Subcutaneous adipose tissue (tissue), 4 donors: ENCODE results near the gene GATAD2A. TPM values are rescaled to one million over a fixed set of nuclear protein-coding genes. Genes with fewer than 3 reads are reported as not detected.

ENCODE experiments used
- CTCF ChIP-seq: fragments of 450-650 bp; IDR thresholded peaks from one replicate; pipeline ENCODE4 v1.5.1; 2016; ENCODE audit warnings: low read depth, mild to moderate bottlenecking, control low read depth, antibody characterized with exemption, moderate library complexity
- small RNA-seq: library from RNA; depleted of rRNA; stranded (forward); fragments of <200 nt; gene quantifications from one replicate; pipeline ENCODE3, GENCODE V24; 2016
- total RNA-seq, 4 donors: library from RNA; depleted of rRNA; stranded (reverse); fragments of >200 nt; gene quantifications; one replicate each; pipeline ENCODE4 v1.1.0, GENCODE V29; 2016

The GATAD2A gene
- total RNA-seq, 4 donors from 2014 or later, result 24.0 to 32.0 (median 28.9) TPM

GRCh38 chr19:19554074-19555023, 148.9 kb downstream of the GATAD2A start:
- TF ChIP-seq CTCF, result no peak

- TF ChIP-seq CTCF, result no peak
Measured at GRCh38 chr19:19558055-19558454, 152.6 kb downstream of the GATAD2A start.

Small RNA genes within 50 kb of the gene (small RNA-seq; reads per million reads assigned to genes)
- gene MIR640, result not detected

Other genes with a start within 250 kb of the GATAD2A start
- gene MEF2B, start 235.4 kb upstream of the GATAD2A start, total RNA-seq, result under 1 TPM in 1 of 4 donors, not detected in 3; 0.88 TPM
- gene BORCS8, start 213.5 kb upstream of the GATAD2A start, total RNA-seq, result 10 to 100 TPM in 2 of 4 donors, 1 to 10 TPM in 2; 3.6 to 26.2 (median 10.0) TPM
- 10 to 100 TPM; 34.5 to 45.4 (median 39.6) TPM for gene RFXANK, start 213.4 kb upstream of the GATAD2A start, total RNA-seq
- 10 to 100 TPM in 2 of 4 donors, 1 to 10 TPM in 2; 7.0 to 16.3 (median 11.9) TPM for gene NR2C2AP, start 202.3 kb upstream of the GATAD2A start, total RNA-seq
- not detected for gene NCAN, start 193.7 kb upstream of the GATAD2A start, total RNA-seq
- under 1 TPM in 2 of 4 donors, not detected in 2; 0.82 to 0.88 TPM for gene TM6SF2, start 132.4 kb upstream of the GATAD2A start, total RNA-seq
- gene SUGP1, start 85.2 kb upstream of the GATAD2A start, total RNA-seq, result 10 to 100 TPM; 15.5 to 37.3 (median 24.0) TPM
- gene MAU2, start 84.8 kb upstream of the GATAD2A start, total RNA-seq, result 10 to 100 TPM; 20.9 to 78.2 (median 43.9) TPM
- gene TSSK6, start 109.9 kb downstream of the GATAD2A start, total RNA-seq, result 1 to 10 TPM in 3 of 4 donors, under 1 TPM in 1; 0.57 to 2.2 (median 1.3) TPM
- 10 to 100 TPM; 26.6 to 83.0 (median 36.0) TPM for gene NDUFA13, start 110.5 kb downstream of the GATAD2A start, total RNA-seq
- 1 to 10 TPM in 1 of 4 donors, under 1 TPM in 3; 0.33 to 1.1 (median 0.80) TPM for gene YJEFN3, start 123.2 kb downstream of the GATAD2A start, total RNA-seq
- gene CILP2, start 132.6 kb downstream of the GATAD2A start, total RNA-seq, result under 1 TPM in 2 of 4 donors, not detected in 2; 0.38 to 0.85 TPM
- gene PBX4, start 213.0 kb downstream of the GATAD2A start, total RNA-seq, result 1 to 10 TPM; 1.6 to 4.0 (median 2.4) TPM
- 1 to 10 TPM in 3 of 4 donors, under 1 TPM in 1; 0.65 to 8.8 (median 3.0) TPM for gene LPAR2, start 222.5 kb downstream of the GATAD2A start, total RNA-seq
- 10 to 100 TPM in 3 of 4 donors, 1 to 10 TPM in 1; 5.2 to 18.9 (median 16.5) TPM for gene GMIP, start 238.0 kb downstream of the GATAD2A start, total RNA-seq